ENCODE results near the gene FAM20C.

- TF ChIP-seq POLR2AphosphoS5 (IDR thresholded peaks at IDR 0.05) = no peak
- TF ChIP-seq, protein P1, sequence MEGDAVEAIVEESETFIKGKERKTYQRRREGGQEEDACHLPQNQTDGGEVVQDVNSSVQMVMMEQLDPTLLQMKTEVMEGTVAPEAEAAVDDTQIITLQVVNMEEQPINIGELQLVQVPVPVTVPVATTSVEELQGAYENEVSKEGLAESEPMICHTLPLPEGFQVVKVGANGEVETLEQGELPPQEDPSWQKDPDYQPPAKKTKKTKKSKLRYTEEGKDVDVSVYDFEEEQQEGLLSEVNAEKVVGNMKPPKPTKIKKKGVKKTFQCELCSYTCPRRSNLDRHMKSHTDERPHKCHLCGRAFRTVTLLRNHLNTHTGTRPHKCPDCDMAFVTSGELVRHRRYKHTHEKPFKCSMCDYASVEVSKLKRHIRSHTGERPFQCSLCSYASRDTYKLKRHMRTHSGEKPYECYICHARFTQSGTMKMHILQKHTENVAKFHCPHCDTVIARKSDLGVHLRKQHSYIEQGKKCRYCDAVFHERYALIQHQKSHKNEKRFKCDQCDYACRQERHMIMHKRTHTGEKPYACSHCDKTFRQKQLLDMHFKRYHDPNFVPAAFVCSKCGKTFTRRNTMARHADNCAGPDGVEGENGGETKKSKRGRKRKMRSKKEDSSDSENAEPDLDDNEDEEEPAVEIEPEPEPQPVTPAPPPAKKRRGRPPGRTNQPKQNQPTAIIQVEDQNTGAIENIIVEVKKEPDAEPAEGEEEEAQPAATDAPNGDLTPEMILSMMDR (IDR thresholded peaks at IDR 0.05) = no peak
Measured at GRCh38 chr7:273327-273726, 81.0 kb downstream of the FAM20C start.

All from upper lobe of left lung (tissue), 4 donors.